Thyroid gland (tissue), 4 donors: ENCODE data around the gene ZNF598.

Experiments
- POLR2A ChIP-seq, 2 donors: fragments of 450-650 bp; IDR thresholded peaks; one replicate each; pipeline ENCODE4 v1.6.1; 2017; ENCODE audit warnings: antibody characterized with exemption in 2 of 2, mild to moderate bottlenecking in 2 of 2, moderate library complexity in 1 of 2
- TF ChIP-seq, protein P1 (sequence below), 6 experiments: fragments of 200-600 bp in 3 of 6; fragments of 450-650 bp in 3 of 6; sonication (generic) in 3 of 6; IDR thresholded peaks; one replicate each; pipeline ENCODE4 v1.5.1; 2016 to 2019; ENCODE audit warnings: antibody characterized with exemption in 6 of 6, mild to moderate bottlenecking in 2 of 6, inconsistent platforms in 1 of 6, moderate library complexity in 1 of 6

GRCh38 chr16:2025878-2026460 is 16.3 kb upstream of the ZNF598 start:
- TF ChIP-seq, protein P1, sequence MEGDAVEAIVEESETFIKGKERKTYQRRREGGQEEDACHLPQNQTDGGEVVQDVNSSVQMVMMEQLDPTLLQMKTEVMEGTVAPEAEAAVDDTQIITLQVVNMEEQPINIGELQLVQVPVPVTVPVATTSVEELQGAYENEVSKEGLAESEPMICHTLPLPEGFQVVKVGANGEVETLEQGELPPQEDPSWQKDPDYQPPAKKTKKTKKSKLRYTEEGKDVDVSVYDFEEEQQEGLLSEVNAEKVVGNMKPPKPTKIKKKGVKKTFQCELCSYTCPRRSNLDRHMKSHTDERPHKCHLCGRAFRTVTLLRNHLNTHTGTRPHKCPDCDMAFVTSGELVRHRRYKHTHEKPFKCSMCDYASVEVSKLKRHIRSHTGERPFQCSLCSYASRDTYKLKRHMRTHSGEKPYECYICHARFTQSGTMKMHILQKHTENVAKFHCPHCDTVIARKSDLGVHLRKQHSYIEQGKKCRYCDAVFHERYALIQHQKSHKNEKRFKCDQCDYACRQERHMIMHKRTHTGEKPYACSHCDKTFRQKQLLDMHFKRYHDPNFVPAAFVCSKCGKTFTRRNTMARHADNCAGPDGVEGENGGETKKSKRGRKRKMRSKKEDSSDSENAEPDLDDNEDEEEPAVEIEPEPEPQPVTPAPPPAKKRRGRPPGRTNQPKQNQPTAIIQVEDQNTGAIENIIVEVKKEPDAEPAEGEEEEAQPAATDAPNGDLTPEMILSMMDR (IDR thresholded peaks at IDR 0.05) = no peak
- TF ChIP-seq POLR2A (IDR thresholded peaks at IDR 0.05) = no peak
